ENCODE data around the gene IMPDH1.

- TF ChIP-seq POLR2AphosphoS5 (IDR thresholded peaks at IDR 0.05), result no peak
- no peak for TF ChIP-seq CTCF (IDR thresholded peaks at IDR 0.05)
Observed at GRCh38 chr7:128450913-128451312, 41.1 kb upstream of the IMPDH1 start.

All from upper lobe of left lung (tissue), 4 donors.